Measurements from ENCODE around the gene BACH2.

DNA sequence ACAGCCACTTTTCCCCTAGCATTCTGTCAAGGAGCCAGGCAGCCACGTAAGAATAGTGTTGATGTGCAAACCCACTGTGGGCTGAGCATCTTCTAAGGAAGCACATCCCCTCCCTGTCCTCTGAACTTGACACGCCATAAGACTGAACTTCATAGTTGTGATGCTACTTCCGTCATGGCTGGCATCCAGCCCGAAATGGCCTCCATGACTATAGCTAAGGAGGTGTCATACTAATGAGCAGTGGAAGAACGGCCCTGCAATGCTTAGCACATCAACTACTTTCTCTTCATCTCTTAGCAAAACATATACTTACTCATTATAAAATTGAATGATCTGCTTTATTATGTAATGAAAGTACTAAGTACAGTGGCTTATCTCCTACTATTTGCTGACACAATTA is 292.1 kb downstream of the BACH2 start:
- TF ChIP-seq CTCF (IDR thresholded peaks at IDR 0.05), result no peak
- TF ChIP-seq POLR2A (IDR thresholded peaks at IDR 0.05), result no peak
